HCT116 (cell line): ENCODE data around the gene OSBPL10. TPM values are rescaled to one million over a fixed set of nuclear protein-coding genes. Genes with fewer than 3 reads are reported as not detected.

Experiments used
- ATAC-seq: fragments of 200-7000 bp; cut with Tn5 transposase; 2 replicates; pipeline ENCODE4 v1.9.1; 2020; ENCODE audit warnings: mild to moderate bottlenecking, moderate library complexity
- BruUV-seq: library from RNA; stranded (reverse); fragments of 400-500 nt; replicated peaks from 2 replicates; lab custom pipeline; 2021; lab: Mats Ljungman, UMichigan
- CTCF ChIA-PET: fragments of 300-600 bp; sonication (Branson Sonifier 250); formaldehyde crosslinking; loops from one replicate; lab custom pipeline; 2021; ENCODE audit warnings: antibody characterized with exemption; lab: Charles Lee
- POLR2A ChIA-PET: fragments of 300-600, 350-600 bp; sonication (Branson Sonifier 250); formaldehyde crosslinking; loops from one replicate; lab custom pipeline; 2021; ENCODE audit warnings: antibody characterized with exemption; lab: Charles Lee
- RAD21 ChIA-PET, 2 experiments: fragments of 300-600 bp; sonication (Branson Sonifier 250); formaldehyde crosslinking; loops; one replicate each; lab custom pipeline; 2023; ENCODE audit warnings: low total read pairs in 2 of 2; ENCODE audit not compliant: uncharacterized antibody in 2 of 2, unreplicated experiment in 2 of 2, low non-redundant PET in 1 of 2; lab: Charles Lee
- DNase-seq: peaks from one replicate; pipeline ENCODE4 v3.0.0-alpha.2; 2010; ENCODE audit warnings: low read depth, low spot score
- H2AFZ ChIP-seq: fragments of 200-600 bp; shearing (Covaris generic), sonication (generic); 2 replicates; pipeline ENCODE4 v1.6.1; 2017; ENCODE audit warnings: low read depth, mixed run types, mixed read lengths, antibody characterized with exemption, low read length; ENCODE audit not compliant: poor library complexity, severe bottlenecking
- H3K27ac ChIP-seq: 2 replicates; pipeline ENCODE4 v1.5.1; 2012; ENCODE audit warnings: low read depth, low read length
- H3K27me3 ChIP-seq: fragments of 200-600 bp; sonication (generic); 2 replicates; pipeline ENCODE4 v1.6.1; 2016; ENCODE audit warnings: mixed run types, low read length, mixed read lengths; ENCODE audit not compliant: insufficient read depth
- H3K36me3 ChIP-seq, 2 experiments: fragments of 200-500 bp in 1 of 2; fragments of 200-600 bp in 1 of 2; sonication (Bioruptor generic) in 1 of 2; sonication (generic) in 1 of 2; 2 replicates each; pipeline versions ENCODE4 v1.5.1 to v1.6.1; 2014 to 2016; ENCODE audit warnings: low read length in 2 of 2, inconsistent platforms in 1 of 2, mixed read lengths in 1 of 2, mixed run types in 1 of 2; ENCODE audit not compliant: insufficient read depth in 2 of 2, control insufficient read depth in 1 of 2
- H3K4me1 ChIP-seq, 2 experiments: fragments of 200-600 bp in 1 of 2; sonication (generic) in 1 of 2; 2 replicates each; pipeline versions ENCODE4 v1.5.1 to v1.6.1; 2012 to 2017; ENCODE audit warnings: low read length in 2 of 2, inconsistent platforms in 1 of 2, mild to moderate bottlenecking in 1 of 2, mixed read lengths in 1 of 2, mixed run types in 1 of 2, moderate library complexity in 1 of 2; ENCODE audit not compliant: insufficient read depth in 2 of 2, control insufficient read depth in 1 of 2
- H3K4me2 ChIP-seq: fragments of 200-600 bp; sonication (generic); 2 replicates; pipeline ENCODE4 v1.6.1; 2017; ENCODE audit warnings: mixed run types, low read length, mixed read lengths
- H3K4me3 ChIP-seq, 2 experiments: fragments of 200-600 bp in 1 of 2; sonication (generic) in 1 of 2; replicated peaks in 1 of 2; 2 replicates each; pipeline ENCODE4 v1.5.1; 2011 to 2016; ENCODE audit warnings: low read length in 2 of 2, control low read depth in 1 of 2, low read depth in 1 of 2, mild to moderate bottlenecking in 1 of 2, mixed read lengths in 1 of 2, mixed run types in 1 of 2
- H3K79me2 ChIP-seq: fragments of 200-600 bp; sonication (generic); 2 replicates; pipeline ENCODE4 v1.6.1; 2017; ENCODE audit warnings: mild to moderate bottlenecking, mixed run types, low read length, moderate library complexity, mixed read lengths; ENCODE audit not compliant: insufficient read depth
- H3K9ac ChIP-seq: fragments of 200-600 bp; sonication (generic); 2 replicates; pipeline ENCODE4 v1.6.1; 2016; ENCODE audit warnings: low read length, mixed read lengths
- H3K9me2 ChIP-seq: fragments of 200-600 bp; sonication (generic), shearing (Covaris generic); 2 replicates; pipeline ENCODE4 v1.6.1; 2017; ENCODE audit warnings: mixed run types, mild to moderate bottlenecking, moderate library complexity; ENCODE audit not compliant: insufficient read depth
- H3K9me3 ChIP-seq, 2 experiments: fragments of 200-500 bp in 1 of 2; fragments of 200-600 bp in 1 of 2; sonication (Bioruptor generic) in 1 of 2; sonication (generic) in 1 of 2; 2 replicates each; pipeline ENCODE4 v1.6.1; 2014 to 2017; ENCODE audit warnings: low read length in 2 of 2, mixed read lengths in 2 of 2, inconsistent platforms in 1 of 2, low read depth in 1 of 2, mild to moderate bottlenecking in 1 of 2, mixed run types in 1 of 2, moderate library complexity in 1 of 2; ENCODE audit not compliant: control insufficient read depth in 1 of 2, insufficient read depth in 1 of 2
- H4K20me1 ChIP-seq: fragments of 200-600 bp; sonication (generic), shearing (Covaris generic); 2 replicates; pipeline ENCODE4 v1.6.1; 2017; ENCODE audit warnings: mixed run types, mild to moderate bottlenecking, moderate library complexity; ENCODE audit not compliant: insufficient read depth
- CBX3 ChIP-seq: IDR thresholded peaks from 2 replicates; pipeline ENCODE4 v1.6.1; 2012; ENCODE audit warnings: low read depth
- CEBPB ChIP-seq: IDR thresholded peaks from 2 replicates; pipeline ENCODE4 v1.6.1; 2012; ENCODE audit warnings: low read depth
- EGR1 ChIP-seq: IDR thresholded peaks from 2 replicates; pipeline ENCODE4 v1.6.1; 2012; ENCODE audit warnings: low read depth
- EZH2 ChIP-seq: fragments of 200-600 bp; sonication (generic); IDR thresholded peaks from 2 replicates; pipeline ENCODE4 v1.6.1; 2017; ENCODE audit warnings: antibody characterized with exemption, mixed run types
- JUND ChIP-seq: IDR thresholded peaks from 2 replicates; pipeline ENCODE4 v1.6.1; 2012
- POLR2AphosphoS5 ChIP-seq: IDR thresholded peaks from 2 replicates; pipeline ENCODE4 v1.6.1; 2011; ENCODE audit warnings: mild to moderate bottlenecking, low read depth, low read length, moderate library complexity
- RAD21 ChIP-seq: IDR thresholded peaks from 2 replicates; pipeline ENCODE4 v1.6.1; 2012; ENCODE audit warnings: low read depth, mild to moderate bottlenecking
- SIN3A ChIP-seq: IDR thresholded peaks from 2 replicates; pipeline ENCODE4 v1.6.1; 2012; ENCODE audit warnings: low read depth
- SP1 ChIP-seq: IDR thresholded peaks from 2 replicates; pipeline ENCODE4 v1.6.1; 2012; ENCODE audit warnings: low read depth
- SRF ChIP-seq: IDR thresholded peaks from 2 replicates; pipeline ENCODE4 v1.6.1; 2012; ENCODE audit warnings: low read depth
- TCF7L2 ChIP-seq: IDR thresholded peaks from 2 replicates; pipeline ENCODE4 v1.7.0; 2011; ENCODE audit warnings: borderline replicate concordance, inconsistent platforms; ENCODE audit not compliant: insufficient read depth, insufficient read length; ENCODE audit errors: extremely low read depth
- YY1 ChIP-seq: IDR thresholded peaks from 2 replicates; pipeline ENCODE4 v1.6.1; 2011; ENCODE audit warnings: low read length, low read depth, moderate library complexity, mild to moderate bottlenecking; ENCODE audit not compliant: insufficient replicate concordance; ENCODE audit errors: extremely low read depth
- ZFX ChIP-seq: fragments of 450-650 bp; IDR thresholded peaks from 2 replicates; pipeline ENCODE4 v1.6.1; 2017
- ZNF274 ChIP-seq: fragments of 200-500 bp; sonication (Bioruptor generic); IDR thresholded peaks from 2 replicates; pipeline ENCODE4 v1.6.1; 2014; ENCODE audit warnings: mild to moderate bottlenecking, low read depth, low read length, inconsistent platforms
- intact Hi-C: fragments of 100-400 bp; cut with micrococcal nuclease; formaldehyde crosslinking; loops from 2 replicates; pipeline ENCODE4 v1.10.0; 2022
- total RNA-seq: library from RNA; stranded (reverse); gene quantifications from one replicate; pipeline ENCODE4 v1.2.1, GENCODE V29; 2021; ENCODE audit not compliant: unreplicated experiment
- TF ChIP-seq, protein P1 (sequence below): IDR thresholded peaks from 2 replicates; pipeline ENCODE4 v1.6.1; 2012
- TF ChIP-seq, protein P2 (sequence below): IDR thresholded peaks from 2 replicates; pipeline ENCODE4 v1.6.1; 2011; ENCODE audit warnings: mild to moderate bottlenecking, low read length, moderate library complexity; ENCODE audit not compliant: insufficient replicate concordance; ENCODE audit errors: extremely low read depth
- TF ChIP-seq, protein P3 (sequence below), 3 experiments: fragments of 200-600 bp in 1 of 3; sonication (generic) in 1 of 3; IDR thresholded peaks in 2 of 3; conservative IDR thresholded peaks in 1 of 3; 2 replicates each; pipeline ENCODE4 v1.5.1; 2012 to 2017; ENCODE audit warnings: low read depth in 2 of 3, low read length in 2 of 3, antibody characterized with exemption in 1 of 3, borderline replicate concordance in 1 of 3, control low read depth in 1 of 3, mild to moderate bottlenecking in 1 of 3, mixed read lengths in 1 of 3, mixed run types in 1 of 3, moderate library complexity in 1 of 3; ENCODE audit not compliant: insufficient read depth in 1 of 3

Gene OSBPL10
- total RNA-seq, 1 experiment from 2014 or later, result 25.8 TPM

DNA sequence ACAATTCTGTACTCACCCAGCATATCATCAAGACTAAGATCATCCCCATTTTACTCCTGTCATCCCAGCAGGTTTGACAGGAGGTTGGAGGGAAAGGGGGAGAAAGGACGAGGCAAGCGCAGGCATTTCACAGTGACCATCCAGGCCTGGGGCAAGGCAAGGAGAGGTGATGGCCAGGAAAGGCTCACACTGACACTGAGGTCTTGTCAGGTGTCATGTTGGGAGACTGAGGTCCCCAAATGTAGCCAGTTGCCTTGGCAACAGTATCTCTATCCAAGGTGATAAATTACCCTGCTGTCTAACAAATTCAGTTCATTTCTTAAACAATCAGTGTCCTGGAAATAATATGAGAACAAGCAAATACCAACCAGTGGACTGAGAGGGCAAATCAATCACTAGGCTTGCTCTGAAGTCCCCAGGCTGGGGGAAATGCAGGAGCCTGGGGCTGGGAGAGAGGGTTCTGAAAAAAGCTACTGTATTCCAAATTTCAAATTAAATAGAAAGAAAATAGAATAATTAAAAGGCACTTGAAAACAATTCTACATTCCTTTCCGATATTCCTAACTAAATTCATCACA lies 172.8 kb downstream of the OSBPL10 start (continued):
- TF ChIP-seq, protein P1, sequence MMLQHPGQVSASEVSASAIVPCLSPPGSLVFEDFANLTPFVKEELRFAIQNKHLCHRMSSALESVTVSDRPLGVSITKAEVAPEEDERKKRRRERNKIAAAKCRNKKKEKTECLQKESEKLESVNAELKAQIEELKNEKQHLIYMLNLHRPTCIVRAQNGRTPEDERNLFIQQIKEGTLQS, result no peak
- TF ChIP-seq, protein P2, sequence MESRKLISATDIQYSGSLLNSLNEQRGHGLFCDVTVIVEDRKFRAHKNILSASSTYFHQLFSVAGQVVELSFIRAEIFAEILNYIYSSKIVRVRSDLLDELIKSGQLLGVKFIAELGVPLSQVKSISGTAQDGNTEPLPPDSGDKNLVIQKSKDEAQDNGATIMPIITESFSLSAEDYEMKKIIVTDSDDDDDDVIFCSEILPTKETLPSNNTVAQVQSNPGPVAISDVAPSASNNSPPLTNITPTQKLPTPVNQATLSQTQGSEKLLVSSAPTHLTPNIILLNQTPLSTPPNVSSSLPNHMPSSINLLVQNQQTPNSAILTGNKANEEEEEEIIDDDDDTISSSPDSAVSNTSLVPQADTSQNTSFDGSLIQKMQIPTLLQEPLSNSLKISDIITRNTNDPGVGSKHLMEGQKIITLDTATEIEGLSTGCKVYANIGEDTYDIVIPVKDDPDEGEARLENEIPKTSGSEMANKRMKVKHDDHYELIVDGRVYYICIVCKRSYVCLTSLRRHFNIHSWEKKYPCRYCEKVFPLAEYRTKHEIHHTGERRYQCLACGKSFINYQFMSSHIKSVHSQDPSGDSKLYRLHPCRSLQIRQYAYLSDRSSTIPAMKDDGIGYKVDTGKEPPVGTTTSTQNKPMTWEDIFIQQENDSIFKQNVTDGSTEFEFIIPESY, result no peak
- TF ChIP-seq EZH2 (no peak), ZFX (no peak), ZNF274 (no peak)

DNA sequence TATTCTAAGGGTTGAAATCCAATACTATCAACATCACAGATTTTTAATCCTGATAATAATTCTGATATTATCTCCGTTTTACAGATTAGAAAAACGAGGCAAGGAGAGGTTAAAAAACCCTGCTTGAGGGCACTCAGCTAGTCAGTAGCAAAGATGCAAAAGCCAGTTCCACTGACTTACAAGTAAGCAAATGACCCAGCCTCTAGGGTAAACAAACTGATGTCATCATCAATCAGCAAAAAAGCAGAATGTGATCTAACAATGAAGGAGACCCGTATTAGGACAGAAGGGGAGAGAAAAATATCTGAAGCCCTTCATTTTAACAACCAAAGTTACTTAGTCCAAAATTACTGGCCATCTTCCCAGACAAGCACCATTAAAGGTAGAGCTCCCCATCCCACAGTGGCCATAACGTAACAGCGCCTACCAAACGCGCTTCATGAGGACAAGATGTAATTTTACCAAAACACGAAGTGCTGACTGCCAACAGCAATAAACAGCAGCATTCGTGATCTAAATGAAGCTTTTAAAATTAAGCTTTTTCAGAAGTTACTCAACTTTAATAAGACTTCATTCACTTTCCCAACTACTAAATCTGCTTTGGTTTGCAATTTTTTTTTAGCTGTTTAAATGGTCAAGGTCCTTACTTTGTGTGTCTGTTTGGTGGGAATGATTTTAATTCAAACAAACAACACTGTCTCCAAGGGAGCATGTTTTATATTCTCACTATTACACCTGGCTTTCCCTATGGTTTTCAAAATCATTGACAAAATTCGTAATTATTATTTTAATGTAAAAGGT lies 176.6 kb downstream of the OSBPL10 start:
- no peaks in the 10 kb centered on the region for H3K79me2 ChIP-seq
- intact Hi-C loops, result no loop called here
- TF ChIP-seq, protein P3, sequence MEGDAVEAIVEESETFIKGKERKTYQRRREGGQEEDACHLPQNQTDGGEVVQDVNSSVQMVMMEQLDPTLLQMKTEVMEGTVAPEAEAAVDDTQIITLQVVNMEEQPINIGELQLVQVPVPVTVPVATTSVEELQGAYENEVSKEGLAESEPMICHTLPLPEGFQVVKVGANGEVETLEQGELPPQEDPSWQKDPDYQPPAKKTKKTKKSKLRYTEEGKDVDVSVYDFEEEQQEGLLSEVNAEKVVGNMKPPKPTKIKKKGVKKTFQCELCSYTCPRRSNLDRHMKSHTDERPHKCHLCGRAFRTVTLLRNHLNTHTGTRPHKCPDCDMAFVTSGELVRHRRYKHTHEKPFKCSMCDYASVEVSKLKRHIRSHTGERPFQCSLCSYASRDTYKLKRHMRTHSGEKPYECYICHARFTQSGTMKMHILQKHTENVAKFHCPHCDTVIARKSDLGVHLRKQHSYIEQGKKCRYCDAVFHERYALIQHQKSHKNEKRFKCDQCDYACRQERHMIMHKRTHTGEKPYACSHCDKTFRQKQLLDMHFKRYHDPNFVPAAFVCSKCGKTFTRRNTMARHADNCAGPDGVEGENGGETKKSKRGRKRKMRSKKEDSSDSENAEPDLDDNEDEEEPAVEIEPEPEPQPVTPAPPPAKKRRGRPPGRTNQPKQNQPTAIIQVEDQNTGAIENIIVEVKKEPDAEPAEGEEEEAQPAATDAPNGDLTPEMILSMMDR (IDR thresholded peaks at IDR 0.05 in 2 of 3, conservative IDR thresholded peaks at IDR 0.05 in 1 of 3; ENCODE audit: borderline replicate concordance in 1 of 3, insufficient read depth in 1 of 3, low read depth in 2 of 3, low read length in 2 of 3), result no peak
- TF ChIP-seq YY1 (no peak), CEBPB (no peak), RAD21 (no peak), EZH2 (no peak), CBX3 (no peak), ZNF274 (no peak), EGR1 (no peak), SRF (no peak), SP1 (no peak), TCF7L2 (no peak), POLR2AphosphoS5 (no peak), JUND (no peak), SIN3A (no peak)
- TF ChIP-seq, protein P2, result no peak
- TF ChIP-seq, protein P1, result no peak

More for the DNA sequence above, 176.6 kb downstream of the OSBPL10 start:
- ChIA-PET POLR2A (no interaction called here), CTCF (no interaction called here), RAD21 (no interaction called here)
- Histone ChIP-seq H4K20me1 (no peaks in the 10 kb centered on the region), H3K4me1 (peaks cover 0 to 16% of the 10 kb centered on the region in 2 experiments; a peak in 1 of 4 replicates), H2AFZ (no peak overlapping the region), H3K27me3 (no peaks in the 10 kb centered on the region), H3K27ac (no peak overlapping the region), H3K4me2 (no peak overlapping the region), H3K36me3 (no peaks in the 10 kb centered on the region), H3K9me3 (no peaks in the 10 kb centered on the region), H3K4me3 (no peak overlapping the region), H3K9me2 (no peaks in the 10 kb centered on the region), H3K9ac (no peak overlapping the region)
- no TSS peak for BruUV-seq
- no peak for DNase-seq
- no peak for ATAC-seq
